ENCODE results near the gene CACNA2D1. TPM values are rescaled to one million over a fixed set of nuclear protein-coding genes. Genes with fewer than 3 reads are reported as not detected.

Gene CACNA2D1
- total RNA-seq (2022; extraction: Qiagen RNA extraction; ENCODE audit: low read depth) = 3.8 to 12.4 TPM (median 7.7 TPM) in 5 replicates

DNA sequence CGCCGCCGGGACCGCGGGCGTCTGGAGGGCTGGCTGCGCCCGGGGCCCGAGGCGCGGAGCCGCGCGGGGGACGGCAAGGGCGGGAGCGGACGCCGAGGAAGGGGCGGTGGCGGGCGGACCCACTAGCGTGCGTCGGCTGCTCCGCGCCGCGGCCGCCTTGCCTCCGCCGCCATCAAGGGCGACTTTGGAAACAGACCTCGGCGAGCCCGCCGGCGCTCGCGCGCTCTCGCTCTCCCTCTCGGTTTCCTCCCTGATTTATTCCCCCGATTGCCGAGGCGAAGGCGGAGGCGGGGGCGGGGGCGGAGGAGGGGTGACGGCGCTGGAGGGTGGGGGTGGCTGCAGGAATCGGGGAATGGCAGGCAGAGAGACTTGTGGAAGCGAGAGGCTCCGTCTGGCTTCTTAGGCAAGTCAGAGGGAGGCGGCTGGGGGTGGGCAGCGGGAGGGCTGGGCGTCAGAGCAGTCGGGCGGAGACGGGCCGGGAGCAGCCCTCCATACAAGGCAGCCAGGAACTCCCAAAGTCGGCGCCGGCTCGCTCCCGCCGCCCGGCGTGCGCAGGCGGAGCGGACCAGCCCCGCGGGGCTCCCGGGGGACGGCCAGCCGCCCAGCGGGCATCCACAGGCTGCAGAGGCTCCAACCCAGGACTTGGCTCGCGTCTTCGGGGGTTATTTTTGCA, at the start of gene CACNA2D1:
CACNA2D1 (minus strand) TSS at position 231 of the 673 bp plus-strand sequence.

